Transverse colon (tissue), 4 donors: Measurements from ENCODE around the gene PPP2R2C.

Experiments
- CTCF ChIP-seq, 5 experiments: fragments of 200-600 bp in 3 of 5; fragments of 450-650 bp in 2 of 5; sonication (generic) in 3 of 5; IDR thresholded peaks; 1 replicate in 2 of 5; 2 replicates in 3 of 5; pipeline ENCODE4 v1.5.1; 2016 to 2017; ENCODE audit warnings: antibody characterized with exemption in 5 of 5, inconsistent platforms in 3 of 5, mild to moderate bottlenecking in 2 of 5, moderate library complexity in 1 of 5
- EP300 ChIP-seq: sonication (generic); formaldehyde crosslinking; IDR thresholded peaks from one replicate; pipeline ENCODE4 v1.6.1; 2017; ENCODE audit warnings: antibody characterized with exemption, low read depth
- POLR2A ChIP-seq: fragments of 450-650 bp; IDR thresholded peaks from one replicate; pipeline ENCODE4 v1.6.1; 2016; ENCODE audit warnings: antibody characterized with exemption, mild to moderate bottlenecking, moderate library complexity
- POLR2AphosphoS5 ChIP-seq, 3 donors: sonication (generic); formaldehyde crosslinking; IDR thresholded peaks; one replicate each; pipeline ENCODE4 v1.6.1; 2016; ENCODE audit warnings: antibody characterized with exemption in 3 of 3

GRCh38 chr4:6366581-6366980, 105.8 kb downstream of the PPP2R2C start:
- TF ChIP-seq CTCF (IDR thresholded peaks at IDR 0.05) (no peak), POLR2A (no peak), POLR2AphosphoS5 (IDR thresholded peaks at IDR 0.05) (no peak), EP300 (no peak)
